HUDEP-2 (cell line): ENCODE measurements around the gene TECPR2.

ENCODE experiments used
- DNase-seq, 76 experiments: peaks; one replicate each; lab custom pipeline; 2025; ENCODE audit not compliant: unreplicated experiment in 76 of 76; lab: John Stamatoyannopoulos, UW

TECPR2 gene

GRCh38 chr14:102544046-102544746 lies 181.5 kb downstream of the TECPR2 start:
- no peak for DNase-seq

- DNase-seq = peak in 41 of 76 experiments; percentile 2 to 74 (median 37)
Measured at GRCh38 chr14:102544747-102545460, 182.2 kb downstream of the TECPR2 start.

GRCh38 chr14:102545461-102546265 lies 182.9 kb downstream of the TECPR2 start:
- peak in 13 of 76 experiments; percentile 12 to 46 (median 27) for DNase-seq

- DNase-seq = no peak
Measured at GRCh38 chr14:102548616-102549240, 186.0 kb downstream of the TECPR2 start.

GRCh38 chr14:102550927-102551401 lies 188.2 kb downstream of the TECPR2 start:
- DNase-seq = peak in 1 of 76 experiments; percentile 14
